Measurements from ENCODE around the gene C11orf58.

C11orf58 gene

DNA sequence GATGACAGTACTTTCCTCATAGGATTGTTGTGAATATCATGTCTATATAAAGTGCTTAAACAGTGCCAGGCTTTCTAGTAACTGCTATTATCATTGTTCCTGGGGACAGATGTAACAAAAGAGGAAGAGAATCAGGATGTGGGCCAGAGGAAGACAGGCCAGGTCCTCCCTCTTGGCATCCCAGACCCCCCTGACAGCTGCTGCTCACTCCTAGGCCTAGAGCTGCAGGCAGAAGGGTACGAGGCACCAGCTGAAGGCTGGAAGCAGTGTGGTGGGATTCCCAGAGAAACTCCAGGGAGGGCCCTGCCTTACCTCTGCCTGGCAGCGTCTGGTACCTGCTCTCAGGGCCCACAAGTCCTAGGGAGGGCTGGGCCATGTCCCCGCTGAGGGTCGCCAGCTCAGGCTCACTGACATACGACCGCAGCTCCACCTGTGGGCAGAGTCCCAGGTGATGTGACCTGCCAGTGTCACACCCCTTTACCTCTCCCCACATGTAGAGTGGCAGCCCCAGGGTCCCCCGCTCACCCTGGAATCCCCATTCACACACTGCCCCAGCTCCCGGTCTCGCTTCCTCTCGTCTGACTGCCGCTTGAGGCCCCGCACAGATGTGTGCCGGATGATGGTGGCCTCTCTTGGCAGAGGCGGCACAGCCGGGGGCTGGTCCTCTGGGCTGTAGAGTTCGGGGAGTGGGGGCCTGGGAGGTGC lies 52.2 kb downstream of the C11orf58 start:
- no peak overlapping the region for H3K27ac ChIP-seq
- H3K27me3 ChIP-seq (ENCODE audit: insufficient read depth, low read depth, severe bottlenecking): no peaks in the 10 kb centered on the region
- peaks cover 63% of the 10 kb centered on the region for H3K36me3 ChIP-seq
- H3K9me3 ChIP-seq (ENCODE audit: severe bottlenecking): no peaks in the 10 kb centered on the region
- TF ChIP-seq, protein P1, sequence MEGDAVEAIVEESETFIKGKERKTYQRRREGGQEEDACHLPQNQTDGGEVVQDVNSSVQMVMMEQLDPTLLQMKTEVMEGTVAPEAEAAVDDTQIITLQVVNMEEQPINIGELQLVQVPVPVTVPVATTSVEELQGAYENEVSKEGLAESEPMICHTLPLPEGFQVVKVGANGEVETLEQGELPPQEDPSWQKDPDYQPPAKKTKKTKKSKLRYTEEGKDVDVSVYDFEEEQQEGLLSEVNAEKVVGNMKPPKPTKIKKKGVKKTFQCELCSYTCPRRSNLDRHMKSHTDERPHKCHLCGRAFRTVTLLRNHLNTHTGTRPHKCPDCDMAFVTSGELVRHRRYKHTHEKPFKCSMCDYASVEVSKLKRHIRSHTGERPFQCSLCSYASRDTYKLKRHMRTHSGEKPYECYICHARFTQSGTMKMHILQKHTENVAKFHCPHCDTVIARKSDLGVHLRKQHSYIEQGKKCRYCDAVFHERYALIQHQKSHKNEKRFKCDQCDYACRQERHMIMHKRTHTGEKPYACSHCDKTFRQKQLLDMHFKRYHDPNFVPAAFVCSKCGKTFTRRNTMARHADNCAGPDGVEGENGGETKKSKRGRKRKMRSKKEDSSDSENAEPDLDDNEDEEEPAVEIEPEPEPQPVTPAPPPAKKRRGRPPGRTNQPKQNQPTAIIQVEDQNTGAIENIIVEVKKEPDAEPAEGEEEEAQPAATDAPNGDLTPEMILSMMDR (IDR thresholded peaks at IDR 0.05; ENCODE audit: low read depth, low read length): no peak
- no peak for DNase-seq
- no peak overlapping the region for H3K4me3 ChIP-seq (ENCODE audit: low read depth, low read length)

DNA sequence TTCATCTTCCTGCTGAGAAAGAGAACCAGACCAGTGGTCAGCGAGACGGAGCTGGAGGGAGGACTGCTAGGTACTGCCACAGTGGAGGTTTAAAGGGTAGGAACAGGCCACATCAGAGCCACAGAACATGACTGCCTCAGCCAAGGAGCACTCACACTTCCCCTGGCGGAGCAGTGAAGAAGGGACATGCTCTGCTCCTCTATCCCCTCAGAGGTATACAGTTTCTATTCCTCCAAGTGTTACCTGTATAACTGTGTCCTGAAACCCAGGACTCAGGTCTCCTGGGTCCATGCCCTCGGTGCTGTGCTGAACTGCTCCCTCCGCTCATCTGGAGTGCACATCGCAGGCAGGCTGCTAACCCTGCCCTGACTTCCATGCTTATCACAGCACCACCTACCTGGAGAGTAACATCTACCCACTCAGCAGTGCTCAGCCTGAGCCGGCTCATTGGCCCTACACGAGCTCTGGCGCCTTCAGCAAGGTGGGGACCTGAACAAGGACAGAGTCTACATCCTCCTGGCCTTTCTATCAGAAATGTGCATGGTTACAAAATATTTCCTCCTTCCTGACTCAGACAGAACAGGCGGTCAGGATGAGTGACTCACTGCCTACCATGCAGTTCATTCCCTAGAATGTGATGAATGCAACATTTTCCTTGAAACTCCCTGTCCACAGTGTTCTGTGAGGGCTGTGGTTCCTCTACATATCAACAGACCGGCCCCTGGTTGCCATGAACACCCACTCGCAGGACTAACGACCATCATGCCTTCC lies 52.9 kb downstream of the C11orf58 start:
- H3K27me3 ChIP-seq (ENCODE audit: insufficient read depth, low read depth, severe bottlenecking): no peaks in the 10 kb centered on the region
- no peak for DNase-seq
- H3K27ac ChIP-seq: no peak overlapping the region
- TF ChIP-seq, protein P1 (IDR thresholded peaks at IDR 0.05; ENCODE audit: low read depth, low read length): no peak
- peaks cover 58% of the 10 kb centered on the region for H3K36me3 ChIP-seq
- no peak overlapping the region for H3K4me3 ChIP-seq (ENCODE audit: low read depth, low read length)
- H3K9me3 ChIP-seq (ENCODE audit: severe bottlenecking): no peaks in the 10 kb centered on the region

DNA sequence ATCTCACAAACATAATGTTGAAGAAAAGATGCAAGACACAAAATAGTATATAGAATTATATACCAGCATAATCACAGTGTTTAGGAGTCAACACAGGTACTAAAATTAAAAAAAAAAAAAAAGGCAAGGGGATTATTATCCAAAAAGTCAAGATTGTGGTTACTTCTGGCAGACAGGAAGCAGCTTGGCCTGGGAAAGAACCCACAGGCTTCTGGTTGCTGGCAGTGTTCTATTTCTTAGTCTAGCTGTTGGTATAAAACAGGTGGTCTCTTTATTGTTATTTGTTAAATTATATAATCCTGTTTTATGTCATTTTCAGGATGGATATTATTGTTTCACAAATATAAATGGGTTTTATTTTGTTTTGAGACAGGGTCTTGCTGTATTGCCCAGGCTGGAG lies 54.0 kb downstream of the C11orf58 start:
- Histone ChIP-seq H3K9me3 (ENCODE audit: severe bottlenecking) (no peaks in the 10 kb centered on the region), H3K27me3 (ENCODE audit: insufficient read depth, low read depth, severe bottlenecking) (no peaks in the 10 kb centered on the region), H3K36me3 (peaks cover 61% of the 10 kb centered on the region), H3K27ac (no peak overlapping the region), H3K4me3 (ENCODE audit: low read depth, low read length) (no peak overlapping the region)
- DNase-seq: no peak
- TF ChIP-seq, protein P1 (IDR thresholded peaks at IDR 0.05; ENCODE audit: low read depth, low read length): no peak

DNA sequence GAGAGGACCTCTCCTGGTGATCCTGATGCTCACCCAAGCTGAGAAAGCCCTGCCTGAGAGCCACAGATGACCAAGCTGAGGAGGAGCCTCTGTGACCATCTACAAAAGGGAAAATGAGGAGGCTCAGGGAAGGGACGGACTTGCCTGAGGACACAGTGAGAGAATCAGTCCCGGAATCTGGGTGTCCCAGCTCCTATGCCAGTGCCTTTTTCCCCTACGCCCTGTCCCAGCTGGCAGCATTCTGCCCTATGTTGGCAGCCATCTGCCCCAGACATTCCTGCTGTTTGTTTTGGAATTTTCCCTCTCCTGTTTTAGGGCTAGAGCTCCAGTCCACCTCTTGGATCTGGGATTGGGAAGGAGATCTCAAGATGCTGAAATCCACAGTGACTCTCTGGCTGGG lies 54.6 kb downstream of the C11orf58 start:
- Histone ChIP-seq H3K4me3 (ENCODE audit: low read depth, low read length) (no peak overlapping the region), H3K27me3 (ENCODE audit: insufficient read depth, low read depth, severe bottlenecking) (no peaks in the 10 kb centered on the region), H3K36me3 (peaks cover 58% of the 10 kb centered on the region), H3K27ac (no peak overlapping the region), H3K9me3 (ENCODE audit: severe bottlenecking) (no peaks in the 10 kb centered on the region)
- DNase-seq: no peak
- TF ChIP-seq, protein P1 (IDR thresholded peaks at IDR 0.05; ENCODE audit: low read depth, low read length): no peak

DNA sequence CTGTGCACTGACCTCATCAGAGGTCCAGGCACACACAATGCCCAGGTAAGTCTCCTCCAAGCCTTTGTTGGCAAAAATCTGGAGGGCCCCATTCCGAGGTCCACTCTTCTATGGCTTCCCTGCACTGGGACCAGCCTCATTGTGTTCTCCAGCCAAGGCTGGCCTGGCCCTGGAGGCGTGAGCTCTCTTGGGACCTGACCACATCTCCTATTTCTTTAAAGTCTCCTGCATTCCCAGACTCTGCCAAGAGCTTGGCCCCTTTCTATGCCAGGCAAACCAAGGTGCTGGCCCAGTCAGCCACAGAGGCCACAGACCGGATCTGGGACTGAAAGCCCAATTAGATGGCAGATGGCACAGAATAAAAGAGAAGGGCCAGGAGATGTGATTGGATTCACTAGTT lies 55.1 kb downstream of the C11orf58 start:
- TF ChIP-seq, protein P1 (IDR thresholded peaks at IDR 0.05; ENCODE audit: low read depth, low read length): no peak
- Histone ChIP-seq H3K9me3 (ENCODE audit: severe bottlenecking) (no peaks in the 10 kb centered on the region), H3K4me3 (ENCODE audit: low read depth, low read length) (no peak overlapping the region), H3K27ac (no peak overlapping the region), H3K36me3 (peaks cover 53% of the 10 kb centered on the region), H3K27me3 (ENCODE audit: insufficient read depth, low read depth, severe bottlenecking) (no peaks in the 10 kb centered on the region)
- no peak for DNase-seq
